Sigmoid colon (tissue), 4 donors: ENCODE results near the gene BANF1.

Experiments
- CTCF ChIP-seq, 4 experiments: fragments of 450-650 bp in 3 of 4; fragments of 200-600 bp in 1 of 4; IDR thresholded peaks; one replicate each; pipeline ENCODE4 v1.5.1; 2016 to 2019; ENCODE audit warnings: antibody characterized with exemption in 4 of 4, mild to moderate bottlenecking in 3 of 4, moderate library complexity in 2 of 4
- EP300 ChIP-seq, 4 donors: sonication (generic); formaldehyde crosslinking; IDR thresholded peaks; one replicate each; pipeline ENCODE4 v1.6.1; 2017; ENCODE audit warnings: antibody characterized with exemption in 4 of 4
- POLR2A ChIP-seq, 2 donors: fragments of 450-650 bp; IDR thresholded peaks; one replicate each; pipeline ENCODE4 v1.6.1; 2016; ENCODE audit warnings: antibody characterized with exemption in 2 of 2, mild to moderate bottlenecking in 2 of 2, moderate library complexity in 2 of 2
- POLR2AphosphoS5 ChIP-seq, 4 donors: sonication (generic); formaldehyde crosslinking; IDR thresholded peaks; one replicate each; pipeline ENCODE4 v1.6.1; 2017; ENCODE audit warnings: antibody characterized with exemption in 4 of 4

DNA sequence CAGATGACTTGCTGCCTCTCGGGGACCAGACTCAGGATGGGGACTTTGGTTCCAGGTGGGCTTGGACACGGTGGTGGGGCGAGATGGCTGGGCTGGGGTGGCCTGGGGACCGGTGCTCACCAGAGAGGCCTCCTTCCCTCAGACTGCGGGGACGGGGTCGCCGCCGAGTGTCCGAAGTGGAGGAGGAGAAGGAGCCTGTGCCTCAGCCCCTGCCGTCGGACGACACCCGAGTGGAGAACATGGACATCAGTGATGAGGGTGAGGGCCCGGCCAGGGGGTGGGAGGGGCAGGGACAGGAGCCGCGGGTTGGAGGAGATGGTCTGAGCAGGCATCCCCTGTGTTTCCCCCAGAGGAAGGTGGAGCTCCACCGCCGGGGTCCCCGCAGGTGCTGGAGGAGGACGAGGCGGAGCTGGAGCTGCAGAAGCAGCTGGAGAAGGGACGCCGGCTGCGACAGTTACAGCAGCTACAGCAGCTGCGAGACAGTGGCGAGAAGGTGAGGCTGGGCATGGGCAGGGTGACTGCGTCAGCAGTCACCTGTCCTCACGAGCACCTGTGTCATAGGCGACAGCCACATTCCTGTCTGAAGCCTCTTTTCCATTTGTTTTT, 34.9 kb upstream of the BANF1 start:
- TF ChIP-seq CTCF (IDR thresholded peaks at IDR 0.05), result no peak
- TF ChIP-seq POLR2AphosphoS5 (IDR thresholded peaks at IDR 0.05), result no peak
- TF ChIP-seq EP300 (IDR thresholded peaks at IDR 0.05), result no peak
- TF ChIP-seq POLR2A (IDR thresholded peaks at IDR 0.05), result no peak
